ENCODE results near the gene FOXP2.

- TF ChIP-seq EZH2phosphoT487 (IDR thresholded peaks at IDR 0.05; ENCODE audit: borderline replicate concordance) (no peak), CTCF (conservative IDR thresholded peaks at IDR 0.05; ENCODE audit: low read length) (no peak)
Observed at GRCh38 chr7:114459574-114459973, 45.0 kb downstream of the FOXP2 start.

Data from Loucy (cell line).